Measurements from ENCODE around the gene IQGAP2.

The IQGAP2 gene

GRCh38 chr5:76449606-76450005, 46.5 kb downstream of the IQGAP2 start:
- no peak for DNase-seq (ENCODE audit: low spot score)

- no peak for DNase-seq (ENCODE audit: low spot score)
Measured at GRCh38 chr5:76450054-76450453, 47.0 kb downstream of the IQGAP2 start.

- no peak for DNase-seq (ENCODE audit: low spot score)
Measured at GRCh38 chr5:76451031-76451701, 48.1 kb downstream of the IQGAP2 start.

GRCh38 chr5:76455531-76456133, 52.5 kb downstream of the IQGAP2 start:
- DNase-seq (ENCODE audit: low spot score), result no peak

- DNase-seq (ENCODE audit: low spot score), result no peak
Measured at GRCh38 chr5:76456258-76456657, 53.2 kb downstream of the IQGAP2 start.

- DNase-seq (ENCODE audit: low spot score), result no peak
Measured at GRCh38 chr5:76457674-76458485, 54.8 kb downstream of the IQGAP2 start.

GRCh38 chr5:76458486-76458830, 55.4 kb downstream of the IQGAP2 start:
- DNase-seq (ENCODE audit: low spot score), result no peak

- DNase-seq (ENCODE audit: low spot score), result no peak
Measured at GRCh38 chr5:76460104-76460503, 57.0 kb downstream of the IQGAP2 start.

GRCh38 chr5:76462097-76462667, 59.1 kb downstream of the IQGAP2 start:
- DNase-seq (ENCODE audit: low spot score), result no peak

GRCh38 chr5:76467216-76467615, 64.1 kb downstream of the IQGAP2 start:
- no peak for DNase-seq (ENCODE audit: low spot score)

- no peak for DNase-seq (ENCODE audit: low spot score)
Measured at GRCh38 chr5:76468635-76469425, 65.7 kb downstream of the IQGAP2 start.

- no peak for DNase-seq (ENCODE audit: low spot score)
Measured at GRCh38 chr5:76469656-76470290, 66.7 kb downstream of the IQGAP2 start.

- DNase-seq (ENCODE audit: low spot score), result no peak
Measured at GRCh38 chr5:76470976-76471375, 67.9 kb downstream of the IQGAP2 start.

- no peak for DNase-seq (ENCODE audit: low spot score)
Measured at GRCh38 chr5:76471406-76471805, 68.3 kb downstream of the IQGAP2 start.

GRCh38 chr5:76471987-76472334, 68.9 kb downstream of the IQGAP2 start:
- DNase-seq (ENCODE audit: low spot score), result no peak

- DNase-seq (ENCODE audit: low spot score), result no peak
Measured at GRCh38 chr5:76472335-76473008, 69.4 kb downstream of the IQGAP2 start.

- DNase-seq (ENCODE audit: low spot score), result no peak
Measured at GRCh38 chr5:76473009-76473336, 69.9 kb downstream of the IQGAP2 start.

- DNase-seq (ENCODE audit: low spot score), result no peak
Measured at GRCh38 chr5:76473661-76474060, 70.6 kb downstream of the IQGAP2 start.

- no peak for DNase-seq (ENCODE audit: low spot score)
Measured at GRCh38 chr5:76474377-76474776, 71.3 kb downstream of the IQGAP2 start.

- no peak for DNase-seq (ENCODE audit: low spot score)
Measured at GRCh38 chr5:76475385-76475784, 72.3 kb downstream of the IQGAP2 start.

- DNase-seq (ENCODE audit: low spot score), result no peak
Measured at GRCh38 chr5:76475936-76476335, 72.9 kb downstream of the IQGAP2 start.

All from NAMALWA (cell line).